ENCODE results near the gene PLCL1. TPM values are rescaled to one million over a fixed set of nuclear protein-coding genes. Genes with fewer than 3 reads are reported as not detected.

PLCL1 gene
- total RNA-seq, 2 donors from 2014 or later: 6.7 to 6.8 TPM

DNA sequence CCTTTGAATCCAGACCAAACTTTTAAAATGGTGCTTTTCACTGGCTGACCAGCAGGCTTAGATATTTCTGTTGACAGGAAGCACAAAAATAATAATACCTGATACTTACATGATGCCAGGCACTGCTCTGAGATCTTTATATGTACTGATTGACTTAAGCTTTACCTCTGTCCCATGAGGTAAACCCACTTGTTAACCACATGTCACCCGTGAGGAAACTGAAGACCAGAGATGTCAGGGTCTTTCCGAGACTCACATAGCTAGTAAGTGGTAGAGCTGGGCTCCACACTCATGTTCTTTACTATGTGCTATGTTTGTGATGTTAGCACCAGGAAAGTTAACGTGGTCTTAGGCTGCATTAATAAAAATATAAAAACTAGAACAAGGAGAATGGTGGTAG is 297.7 kb downstream of the PLCL1 start:
- Histone ChIP-seq H3K4me1 (replicated peaks) (no peaks in the 10 kb centered on the region), H3K36me3 (no peaks in the 10 kb centered on the region), H3K9me3 (no peaks in the 10 kb centered on the region), H3K27me3 (replicated peaks; ENCODE audit: insufficient read depth) (no peaks in the 10 kb centered on the region), H3K27ac (no peak overlapping the region), H3K4me3 (no peak overlapping the region)
- no peak for DNase-seq (ENCODE audit: low spot score)
- intact Hi-C loops (cut with DNase I): no loop called here
- 89% methylated on average over 3 of the region's 3 CpGs for WGBS
- no peak for TF ChIP-seq POLR2AphosphoS5 (IDR thresholded peaks at IDR 0.05)
- TF ChIP-seq, protein P1, sequence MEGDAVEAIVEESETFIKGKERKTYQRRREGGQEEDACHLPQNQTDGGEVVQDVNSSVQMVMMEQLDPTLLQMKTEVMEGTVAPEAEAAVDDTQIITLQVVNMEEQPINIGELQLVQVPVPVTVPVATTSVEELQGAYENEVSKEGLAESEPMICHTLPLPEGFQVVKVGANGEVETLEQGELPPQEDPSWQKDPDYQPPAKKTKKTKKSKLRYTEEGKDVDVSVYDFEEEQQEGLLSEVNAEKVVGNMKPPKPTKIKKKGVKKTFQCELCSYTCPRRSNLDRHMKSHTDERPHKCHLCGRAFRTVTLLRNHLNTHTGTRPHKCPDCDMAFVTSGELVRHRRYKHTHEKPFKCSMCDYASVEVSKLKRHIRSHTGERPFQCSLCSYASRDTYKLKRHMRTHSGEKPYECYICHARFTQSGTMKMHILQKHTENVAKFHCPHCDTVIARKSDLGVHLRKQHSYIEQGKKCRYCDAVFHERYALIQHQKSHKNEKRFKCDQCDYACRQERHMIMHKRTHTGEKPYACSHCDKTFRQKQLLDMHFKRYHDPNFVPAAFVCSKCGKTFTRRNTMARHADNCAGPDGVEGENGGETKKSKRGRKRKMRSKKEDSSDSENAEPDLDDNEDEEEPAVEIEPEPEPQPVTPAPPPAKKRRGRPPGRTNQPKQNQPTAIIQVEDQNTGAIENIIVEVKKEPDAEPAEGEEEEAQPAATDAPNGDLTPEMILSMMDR (IDR thresholded peaks at IDR 0.05): no peak
- no peak for TF ChIP-seq POLR2A (IDR thresholded peaks at IDR 0.05)

- intact Hi-C loops (cut with DNase I): no loop called here
- TF ChIP-seq, protein P1 (IDR thresholded peaks at IDR 0.05): no peak
- TF ChIP-seq POLR2A (IDR thresholded peaks at IDR 0.05) (no peak), POLR2AphosphoS5 (IDR thresholded peaks at IDR 0.05) (no peak)
- H3K36me3 ChIP-seq: no peaks in the 10 kb centered on the region
- no peak for DNase-seq (ENCODE audit: low spot score)
- no peaks in the 10 kb centered on the region for H3K4me1 ChIP-seq (replicated peaks)
- no peak overlapping the region for H3K4me3 ChIP-seq
- H3K27me3 ChIP-seq (replicated peaks; ENCODE audit: insufficient read depth): no peaks in the 10 kb centered on the region
- H3K9me3 ChIP-seq: no peaks in the 10 kb centered on the region
- no peak overlapping the region for H3K27ac ChIP-seq
- 76% methylated on average over 2 of the region's 2 CpGs for WGBS
These were observed 298.5 kb downstream of the PLCL1 start for GRCh38 chr2:198102856-198103255.

DNA sequence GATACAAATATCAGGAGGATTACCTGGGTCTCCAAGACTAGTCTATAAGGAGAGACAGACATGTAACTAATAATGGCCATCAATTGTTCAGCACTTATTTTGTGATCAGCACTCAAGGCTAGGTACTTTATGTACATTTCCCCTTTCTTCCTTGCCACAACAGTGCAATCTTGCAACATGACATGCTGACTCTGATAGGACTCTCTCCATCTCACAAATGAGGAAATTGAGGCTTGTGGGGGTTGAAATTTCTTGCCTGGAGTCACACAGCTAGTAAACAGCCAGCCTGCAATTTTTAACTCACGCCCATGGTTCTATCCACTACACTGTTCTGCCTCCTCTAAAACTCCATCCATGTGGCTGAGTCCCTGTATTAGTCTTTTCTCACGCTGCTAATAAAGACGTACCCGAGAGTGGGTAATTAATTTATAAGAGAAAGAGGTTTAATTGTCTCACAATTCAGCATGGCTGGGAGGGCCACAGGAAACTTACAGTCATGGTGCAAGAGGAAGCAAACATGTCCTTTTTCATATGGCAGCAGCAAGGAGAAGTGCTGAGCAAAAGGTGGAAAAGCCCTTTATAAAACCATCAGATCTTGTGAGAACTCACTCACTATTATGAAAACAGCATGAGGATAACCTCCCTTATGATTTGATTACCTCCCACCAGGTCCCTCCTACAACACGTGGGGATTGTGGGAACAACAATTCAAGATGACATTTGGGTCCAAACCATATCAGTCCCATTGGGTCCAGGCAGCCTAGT is 302.4 kb downstream of the PLCL1 start:
- H3K9me3 ChIP-seq: no peaks in the 10 kb centered on the region
- H3K4me1 ChIP-seq (replicated peaks): no peaks in the 10 kb centered on the region
- no peaks in the 10 kb centered on the region for H3K36me3 ChIP-seq
- H3K4me3 ChIP-seq: no peak overlapping the region
- intact Hi-C loops (cut with DNase I): no loop called here
- DNase-seq (ENCODE audit: low spot score): no peak
- no peaks in the 10 kb centered on the region for H3K27me3 ChIP-seq (replicated peaks; ENCODE audit: insufficient read depth)
- H3K27ac ChIP-seq: no peak overlapping the region
- 88% methylated on average over 5 of the region's 5 CpGs for WGBS
- TF ChIP-seq POLR2A (IDR thresholded peaks at IDR 0.05): no peak
- TF ChIP-seq, protein P1 (IDR thresholded peaks at IDR 0.05): no peak
- no peak for TF ChIP-seq POLR2AphosphoS5 (IDR thresholded peaks at IDR 0.05)

- no peak for DNase-seq (ENCODE audit: low spot score)
- Histone ChIP-seq H3K4me3 (no peak overlapping the region), H3K27ac (no peak overlapping the region), H3K36me3 (no peaks in the 10 kb centered on the region), H3K4me1 (replicated peaks) (no peaks in the 10 kb centered on the region), H3K9me3 (no peaks in the 10 kb centered on the region), H3K27me3 (replicated peaks; ENCODE audit: insufficient read depth) (no peaks in the 10 kb centered on the region)
- TF ChIP-seq POLR2A (IDR thresholded peaks at IDR 0.05) (no peak), POLR2AphosphoS5 (IDR thresholded peaks at IDR 0.05) (no peak)
- TF ChIP-seq, protein P1 (IDR thresholded peaks at IDR 0.05): no peak
- WGBS: 57% methylated on average over 2 of the region's 2 CpGs
- intact Hi-C loops (cut with DNase I): no loop called here
These were observed 308.9 kb downstream of the PLCL1 start for GRCh38 chr2:198113316-198113715.

GRCh38 chr2:198114064-198114463 is 309.7 kb downstream of the PLCL1 start:
- DNase-seq (ENCODE audit: low spot score): no peak
- H3K27me3 ChIP-seq (replicated peaks; ENCODE audit: insufficient read depth): no peaks in the 10 kb centered on the region
- no peak overlapping the region for H3K4me3 ChIP-seq
- intact Hi-C loops (cut with DNase I): no loop called here
- H3K4me1 ChIP-seq (replicated peaks): no peaks in the 10 kb centered on the region
- 48% methylated on average over 1 of the region's 1 CpG for WGBS
- H3K9me3 ChIP-seq: no peaks in the 10 kb centered on the region
- H3K36me3 ChIP-seq: no peaks in the 10 kb centered on the region
- no peak overlapping the region for H3K27ac ChIP-seq
- TF ChIP-seq POLR2AphosphoS5 (IDR thresholded peaks at IDR 0.05) (no peak), POLR2A (IDR thresholded peaks at IDR 0.05) (no peak)
- TF ChIP-seq, protein P1 (IDR thresholded peaks at IDR 0.05): no peak

Data from prostate gland (tissue), 2 donors.